Psoas muscle (tissue), 8 donors: ENCODE results near the gene NFE2L3. TPM values are rescaled to one million over a fixed set of nuclear protein-coding genes. Genes with fewer than 3 reads are reported as not detected.

Source experiments
- ATAC-seq, 4 donors: fragments of 200-7000 bp; cut with Tn5 transposase; one replicate each; pipeline ENCODE4 v1.9.1; 2020; ENCODE audit warnings: moderate library complexity in 3 of 4, mild to moderate bottlenecking in 2 of 4
- DNase-seq, 2 donors: peaks; one replicate each; pipeline ENCODE4 v3.0.0-alpha.2; 2020
- H3K27ac ChIP-seq: fragments of 200-600 bp; one replicate; pipeline ENCODE4 v1.8.0; 2022
- H3K27me3 ChIP-seq, 3 donors: fragments of 200-600 bp in 1 of 3; one replicate each; pipeline versions ENCODE4 v1.6.1 to v1.8.0; 2013 to 2022; ENCODE audit warnings: low read length in 2 of 3, mild to moderate bottlenecking in 2 of 3, moderate library complexity in 1 of 3; ENCODE audit not compliant: insufficient read depth in 3 of 3
- H3K36me3 ChIP-seq, 2 donors: fragments of 200-600 bp in 1 of 2; one replicate each; pipeline versions ENCODE4 v1.6.1 to v1.8.0; 2013 to 2022; ENCODE audit warnings: low read depth in 1 of 2, mild to moderate bottlenecking in 1 of 2, moderate library complexity in 1 of 2; ENCODE audit not compliant: insufficient read depth in 1 of 2
- H3K4me1 ChIP-seq: fragments of 200-600 bp; one replicate; pipeline ENCODE4 v1.8.0; 2022
- H3K4me3 ChIP-seq: fragments of 200-600 bp; one replicate; pipeline ENCODE4 v1.8.0; 2022; ENCODE audit warnings: mild to moderate bottlenecking
- H3K9me3 ChIP-seq: fragments of 200-600 bp; one replicate; pipeline ENCODE4 v1.8.0; 2022
- CTCF ChIP-seq: fragments of 200-600 bp; IDR thresholded peaks from one replicate; pipeline ENCODE4 v1.8.0; 2022; ENCODE audit warnings: antibody characterized with exemption
- WGBS, 3 donors: extraction: QIAGEN DNeasy Blood & Tissue Kit; methylation state at CpG; one replicate each; pipeline versions ENCODE4 v1.1.6 to v1.1.7; 2013; 5-methylcytosine and 5-hydroxymethylcytosine counted together
- intact Hi-C, 2 donors: fragments of 100-400 bp; cut with DNase I; formaldehyde crosslinking; loops; one replicate each; pipeline versions ENCODE4 v1.11.0 to v1.14.2; 2022
- polyA plus RNA-seq, 3 donors: library from polyadenylated mRNA; stranded (reverse); fragments of 200-250 nt; gene quantifications; one replicate each; pipeline ENCODE4 v1.2.3, GENCODE V29; 2013
- total RNA-seq, 4 donors: library from RNA; stranded (reverse); fragmentation: NEBNext Ultra II Directional in 2 of 4; extraction: Animal tissue kit (Norgen Biotek cat#: 25700) in 2 of 4; gene quantifications; one replicate each; pipeline versions ENCODE4 v1.2.1 to v1.2.4, GENCODE V29; 2021 to 2023
- donor health status: healthy with polysubstance abuse.
- donor health status: DM: no; HTN: no; CAD: no; lungs with moderate emphysema.
- donor health status: Bipolar disorder and iron deficiency.
- donor health status: healthy.
- donor health status: DM: yes; HTN: yes; CAD: no.
- donor health status: DM: no; HTN: no; CAD: no.
- donor health status: DM: no; HTN: no; CAD: no.
- donor health status: DM: yes; HTN: yes; CAD: no.

NFE2L3 gene
- total and polyA plus RNA-seq, 7 donors = 0.44 to 1.1 (median 0.72) TPM

DNA sequence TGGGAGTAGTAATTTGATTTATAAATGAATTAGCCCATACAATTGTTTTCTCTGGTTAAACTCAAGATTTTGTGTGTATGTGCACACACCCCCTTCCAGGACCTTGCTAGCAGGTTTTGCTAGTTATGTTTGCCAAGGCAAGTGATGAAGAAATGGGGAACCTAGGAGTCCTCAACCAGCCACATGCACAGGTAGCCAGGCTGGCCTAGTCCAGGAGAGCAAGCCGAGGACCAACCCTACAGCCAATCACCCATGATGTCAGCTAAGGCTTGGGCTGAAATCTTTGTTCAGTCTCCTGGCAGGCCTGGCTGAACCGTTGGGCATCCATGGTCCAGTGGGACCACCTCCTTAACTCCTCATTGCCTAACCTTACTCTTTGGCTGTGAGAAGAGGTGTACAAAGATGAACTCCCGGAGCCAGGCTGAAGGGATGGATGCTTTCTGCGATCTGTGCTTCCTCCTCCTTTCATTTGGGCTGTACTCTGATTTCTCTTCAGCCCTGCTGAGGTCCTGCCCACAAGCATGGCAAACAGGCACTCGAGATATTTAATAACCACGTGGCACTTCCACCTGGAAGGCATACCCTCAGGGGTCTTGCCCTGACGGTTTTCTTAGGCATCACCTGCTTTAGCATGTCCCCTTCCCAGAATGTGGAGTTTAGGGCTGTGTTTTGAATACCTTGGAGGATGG is 26.4 kb downstream of the NFE2L3 start:
- peak; percentile 16 to 41 (median 31) for ATAC-seq
- intact Hi-C loops = no loop called here

DNA sequence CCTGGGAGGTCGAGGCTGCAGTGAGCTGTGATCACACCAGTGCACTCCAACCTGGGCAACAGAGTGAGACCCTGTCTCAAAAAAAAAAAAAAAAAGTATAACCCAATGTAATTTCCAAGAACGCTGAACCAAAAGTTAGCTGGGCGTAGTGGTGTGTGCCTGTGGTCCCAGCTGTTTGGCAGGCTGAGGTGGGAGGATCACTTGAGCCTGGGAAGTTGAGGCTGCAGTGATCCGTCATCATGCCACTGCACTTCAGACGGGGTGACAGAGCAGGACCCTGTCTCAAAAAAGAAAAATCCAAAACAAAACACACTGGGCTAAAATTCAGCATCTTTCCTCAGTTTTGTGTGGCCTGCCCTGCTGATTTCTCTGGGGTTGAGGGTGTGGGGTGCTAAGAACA is 27.4 kb downstream of the NFE2L3 start:
- no peak overlapping the region for H3K4me3 ChIP-seq
- intact Hi-C loops = no loop called here

More for the DNA sequence above, 26.4 kb downstream of the NFE2L3 start:
- no peaks in the 10 kb centered on the region for H3K27me3 ChIP-seq
- H3K9me3 ChIP-seq = no peaks in the 10 kb centered on the region
- H3K27ac ChIP-seq = no peak overlapping the region
- H3K36me3 ChIP-seq = no peaks in the 10 kb centered on the region
- WGBS, 3 donors = 68 to 80% (median 72%) methylated on average over 7 of the region's 7 CpGs
- H3K4me1 ChIP-seq = peaks cover 12% of the 10 kb centered on the region
- no peak for DNase-seq
- no peak for TF ChIP-seq CTCF
- no peak overlapping the region for H3K4me3 ChIP-seq

GRCh38 chr7:26179826-26180497 is 28.0 kb downstream of the NFE2L3 start:
- Histone ChIP-seq H3K27ac (no peak overlapping the region), H3K27me3 (no peaks in the 10 kb centered on the region), H3K9me3 (no peaks in the 10 kb centered on the region), H3K4me1 (peaks cover 20% of the 10 kb centered on the region), H3K4me3 (no peak overlapping the region), H3K36me3 (peaks cover 0 to 7% of the 10 kb centered on the region in 2 donors)
- no peak for DNase-seq
- 39 to 52% (median 42%) methylated on average over 8 of the region's 8 CpGs for WGBS, 3 donors
- TF ChIP-seq CTCF = no peak
- intact Hi-C loops = no loop called here
- peak; percentile 11 to 20 (median 14) for ATAC-seq

More for the DNA sequence above, 27.4 kb downstream of the NFE2L3 start:
- H3K9me3 ChIP-seq = no peaks in the 10 kb centered on the region
- H3K27ac ChIP-seq = no peak overlapping the region
- H3K4me1 ChIP-seq = peaks cover 18% of the 10 kb centered on the region
- no peak for DNase-seq
- TF ChIP-seq CTCF = no peak
- peaks cover 0 to 2% of the 10 kb centered on the region in 2 donors for H3K36me3 ChIP-seq
- peak; percentile 7 to 26 (median 20) for ATAC-seq
- WGBS, 3 donors = 44 to 53% (median 44%) methylated on average over 5 of the region's 5 CpGs
- H3K27me3 ChIP-seq = no peaks in the 10 kb centered on the region

DNA sequence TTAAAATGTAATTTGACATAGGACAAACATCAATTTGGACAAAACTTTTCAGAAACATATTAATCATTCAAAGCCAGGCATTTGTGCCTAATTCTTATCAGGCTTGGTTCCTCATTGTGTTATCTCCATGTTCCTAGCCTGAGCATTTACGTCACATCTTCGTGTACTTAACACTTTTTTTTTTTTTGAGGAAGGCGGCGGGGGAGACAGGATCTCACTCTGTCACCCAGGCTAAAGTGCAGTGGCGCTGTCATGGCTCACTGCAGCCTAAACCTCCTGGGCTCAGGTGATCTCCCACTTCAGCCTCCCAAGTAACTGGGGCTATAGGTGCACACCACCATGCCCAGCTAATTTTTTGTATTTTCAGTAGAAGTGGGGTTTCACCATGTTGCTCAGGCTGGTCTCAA is 28.8 kb downstream of the NFE2L3 start:
- Histone ChIP-seq H3K4me1 (peaks cover 28% of the 10 kb centered on the region), H3K27ac (no peak overlapping the region), H3K36me3 (peaks cover 0 to 14% of the 10 kb centered on the region in 2 donors), H3K27me3 (no peaks in the 10 kb centered on the region), H3K4me3 (no peak overlapping the region), H3K9me3 (no peaks in the 10 kb centered on the region)
- intact Hi-C loops = no loop called here
- 57 to 62% (median 58%) methylated on average over 5 of the region's 5 CpGs for WGBS, 3 donors
- DNase-seq (no peak), ATAC-seq (no peak)
- TF ChIP-seq CTCF = no peak
